RWPE2 (cell line): Measurements from ENCODE around the gene IFT57.

Experiments
- ATAC-seq: fragments of 200-7000 bp; cut with Tn5 transposase; 3 replicates; pipeline ENCODE4 v1.9.1; 2021; ENCODE audit warnings: low read depth
- DNase-seq: peaks from one replicate; pipeline ENCODE4 v3.0.0-alpha.2; 2020; ENCODE audit warnings: low spot score
- H3K27ac ChIP-seq: fragments of 450-650 bp; 2 replicates; pipeline ENCODE4 v1.5.1; 2017; ENCODE audit warnings: mild to moderate bottlenecking; ENCODE audit not compliant: poor library complexity, severe bottlenecking
- H3K27me3 ChIP-seq: fragments of 250-450 bp; sonication (Bioruptor Pico); 2 replicates; pipeline ENCODE4 v1.5.1; 2021; ENCODE audit warnings: mild to moderate bottlenecking, moderate library complexity; ENCODE audit not compliant: insufficient read depth, poor library complexity, severe bottlenecking
- H3K36me3 ChIP-seq: fragments of 250-450 bp; sonication (Bioruptor Pico); 2 replicates; pipeline ENCODE4 v1.5.1; 2020; ENCODE audit warnings: low read depth, mild to moderate bottlenecking, moderate library complexity
- H3K4me1 ChIP-seq: fragments of 250-450 bp; sonication (Bioruptor Pico); 2 replicates; pipeline ENCODE4 v1.5.1; 2021; ENCODE audit warnings: mild to moderate bottlenecking, moderate library complexity; ENCODE audit not compliant: insufficient read depth, poor library complexity, severe bottlenecking
- H3K4me3 ChIP-seq: fragments of 250-450 bp; sonication (Bioruptor Pico); 2 replicates; pipeline ENCODE4 v1.5.1; 2021; ENCODE audit warnings: mild to moderate bottlenecking, moderate library complexity; ENCODE audit not compliant: severe bottlenecking
- H3K9me3 ChIP-seq: fragments of 250-450 bp; sonication (Bioruptor Pico); 2 replicates; pipeline ENCODE4 v1.5.1; 2021; ENCODE audit warnings: mild to moderate bottlenecking, moderate library complexity; ENCODE audit not compliant: severe bottlenecking
- TF ChIP-seq, protein P1 (sequence below): fragments of 450-650 bp; IDR thresholded peaks from one replicate; pipeline ENCODE4 v1.5.1; 2017; ENCODE audit warnings: mild to moderate bottlenecking, moderate library complexity; ENCODE audit not compliant: poor library complexity, severe bottlenecking

The IFT57 gene

DNA sequence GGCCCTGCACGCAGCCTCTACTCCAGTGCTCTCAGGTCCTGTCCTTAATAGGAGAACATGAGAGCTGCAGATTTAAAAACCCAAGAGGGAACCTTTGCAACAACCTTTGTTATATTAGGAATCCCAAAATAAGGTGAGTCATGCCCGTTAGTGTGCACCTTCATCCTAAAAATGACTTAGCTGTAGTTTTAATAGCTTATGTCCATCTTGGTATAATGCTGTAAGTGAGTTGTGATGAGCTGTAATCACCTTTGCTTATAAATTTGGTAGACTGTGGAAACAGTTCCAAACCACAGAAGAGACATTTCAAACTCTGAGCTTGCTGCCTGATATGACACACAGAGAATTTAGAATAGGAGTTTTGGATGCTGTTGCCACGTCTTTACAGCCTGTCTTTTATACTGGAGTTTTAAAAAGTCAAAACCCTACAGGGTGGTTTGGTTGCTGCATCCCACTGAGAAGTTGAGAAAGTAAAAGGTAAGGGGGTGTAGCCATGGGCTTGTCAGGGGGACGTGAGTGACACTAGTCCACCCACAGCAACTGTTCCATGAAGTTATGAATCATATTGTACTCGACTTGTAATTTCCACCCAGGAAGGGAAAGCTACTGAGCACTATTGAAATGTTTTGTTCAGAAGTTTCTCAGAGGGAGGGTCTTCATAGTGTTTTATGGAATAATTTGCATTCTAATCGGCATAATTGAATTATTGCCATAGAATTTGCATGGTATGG lies 104.0 kb downstream of the IFT57 start:
- no peak for ATAC-seq
- no peaks in the 10 kb centered on the region for H3K9me3 ChIP-seq
- H3K4me1 ChIP-seq: no peaks in the 10 kb centered on the region
- DNase-seq: no peak
- no peak overlapping the region for H3K4me3 ChIP-seq
- H3K27ac ChIP-seq: no peak overlapping the region
- TF ChIP-seq, protein P1, sequence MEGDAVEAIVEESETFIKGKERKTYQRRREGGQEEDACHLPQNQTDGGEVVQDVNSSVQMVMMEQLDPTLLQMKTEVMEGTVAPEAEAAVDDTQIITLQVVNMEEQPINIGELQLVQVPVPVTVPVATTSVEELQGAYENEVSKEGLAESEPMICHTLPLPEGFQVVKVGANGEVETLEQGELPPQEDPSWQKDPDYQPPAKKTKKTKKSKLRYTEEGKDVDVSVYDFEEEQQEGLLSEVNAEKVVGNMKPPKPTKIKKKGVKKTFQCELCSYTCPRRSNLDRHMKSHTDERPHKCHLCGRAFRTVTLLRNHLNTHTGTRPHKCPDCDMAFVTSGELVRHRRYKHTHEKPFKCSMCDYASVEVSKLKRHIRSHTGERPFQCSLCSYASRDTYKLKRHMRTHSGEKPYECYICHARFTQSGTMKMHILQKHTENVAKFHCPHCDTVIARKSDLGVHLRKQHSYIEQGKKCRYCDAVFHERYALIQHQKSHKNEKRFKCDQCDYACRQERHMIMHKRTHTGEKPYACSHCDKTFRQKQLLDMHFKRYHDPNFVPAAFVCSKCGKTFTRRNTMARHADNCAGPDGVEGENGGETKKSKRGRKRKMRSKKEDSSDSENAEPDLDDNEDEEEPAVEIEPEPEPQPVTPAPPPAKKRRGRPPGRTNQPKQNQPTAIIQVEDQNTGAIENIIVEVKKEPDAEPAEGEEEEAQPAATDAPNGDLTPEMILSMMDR: no peak
- no peaks in the 10 kb centered on the region for H3K27me3 ChIP-seq
- no peaks in the 10 kb centered on the region for H3K36me3 ChIP-seq

DNA sequence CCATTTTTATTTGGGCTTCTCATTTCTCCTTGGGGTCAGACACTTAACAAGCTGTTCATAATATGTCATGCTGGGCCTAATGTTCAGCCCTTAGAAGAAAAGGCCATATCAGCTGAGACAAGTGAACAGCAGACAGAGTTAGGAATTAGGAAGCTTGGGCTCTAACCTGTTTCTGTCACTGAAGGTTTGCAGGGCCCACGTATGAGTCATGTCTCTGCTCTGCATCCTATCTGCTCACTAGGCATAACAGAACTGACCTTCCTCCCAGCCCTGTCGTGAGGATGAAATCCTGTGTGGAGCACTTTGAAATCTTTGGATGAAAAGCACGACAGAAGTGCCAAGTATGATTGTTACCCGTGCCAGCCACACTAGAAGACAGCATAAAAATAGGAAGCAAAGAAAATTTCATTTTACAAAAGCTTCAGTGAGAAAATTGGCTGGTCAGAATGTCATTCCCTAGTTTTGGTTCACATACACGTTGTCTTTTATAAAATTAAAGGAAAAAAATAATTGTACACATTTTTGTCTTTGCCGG lies 104.9 kb downstream of the IFT57 start:
- DNase-seq (no peak), ATAC-seq (no peak)
- no peaks in the 10 kb centered on the region for H3K27me3 ChIP-seq
- no peak overlapping the region for H3K27ac ChIP-seq
- no peaks in the 10 kb centered on the region for H3K4me1 ChIP-seq
- H3K36me3 ChIP-seq: no peaks in the 10 kb centered on the region
- no peaks in the 10 kb centered on the region for H3K9me3 ChIP-seq
- TF ChIP-seq, protein P1: no peak
- H3K4me3 ChIP-seq: no peak overlapping the region

DNA sequence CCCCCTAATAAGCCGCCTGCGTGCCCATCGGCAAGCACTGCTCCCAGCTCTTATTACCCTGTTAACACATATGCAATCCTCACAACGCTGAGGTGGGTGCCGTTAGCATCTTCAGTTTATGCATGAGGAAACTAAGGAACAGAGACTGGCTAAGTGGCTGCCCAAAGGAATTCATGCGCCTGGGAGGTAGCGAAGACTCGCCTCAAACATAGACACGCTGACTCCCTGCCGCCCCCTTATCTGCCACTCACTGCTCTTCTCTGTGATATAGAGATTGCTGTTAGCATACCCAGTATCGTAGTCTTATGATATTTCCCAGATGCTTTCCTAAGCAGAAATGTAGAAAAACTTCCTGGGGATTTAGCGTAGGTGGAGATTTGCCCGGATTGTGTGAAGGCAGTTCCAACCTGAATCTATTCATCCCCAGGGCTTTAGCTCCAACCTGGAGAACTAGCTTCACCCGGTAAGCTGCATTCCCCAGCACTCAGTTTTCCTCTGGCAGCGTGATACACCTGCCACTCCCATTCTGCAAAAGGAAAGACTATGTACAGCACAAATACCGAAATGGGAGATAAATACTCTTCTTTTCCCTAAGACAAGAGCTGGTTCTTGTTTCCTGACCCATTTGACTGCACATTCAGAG lies 107.7 kb downstream of the IFT57 start:
- no peaks in the 10 kb centered on the region for H3K4me1 ChIP-seq
- TF ChIP-seq, protein P1: no peak
- H3K27ac ChIP-seq: no peak overlapping the region
- no peaks in the 10 kb centered on the region for H3K9me3 ChIP-seq
- no peaks in the 10 kb centered on the region for H3K27me3 ChIP-seq
- no peak overlapping the region for H3K4me3 ChIP-seq
- no peaks in the 10 kb centered on the region for H3K36me3 ChIP-seq
- no peak for ATAC-seq
- DNase-seq: no peak

DNA sequence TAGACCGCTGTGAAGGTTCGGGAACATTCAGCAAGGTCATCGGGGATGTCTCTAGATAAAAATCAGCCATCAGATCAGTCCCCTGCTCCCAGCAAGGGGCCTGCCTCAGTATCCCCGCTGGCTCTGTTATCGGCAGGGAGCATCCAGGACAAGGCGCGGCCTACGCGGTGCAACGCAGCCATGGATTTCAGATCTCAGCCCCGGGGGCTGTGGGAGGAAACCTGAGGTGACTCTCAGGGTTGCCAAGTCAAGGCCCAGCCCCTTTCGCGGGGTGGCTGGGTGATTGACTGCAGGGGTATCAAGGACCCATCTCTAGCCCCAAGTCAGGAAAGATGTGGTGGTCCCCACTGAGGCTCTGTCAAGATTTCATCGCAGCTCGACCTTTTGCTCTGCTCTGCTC lies 108.2 kb downstream of the IFT57 start:
- Histone ChIP-seq H3K36me3 (no peaks in the 10 kb centered on the region), H3K27me3 (no peaks in the 10 kb centered on the region), H3K4me3 (no peak overlapping the region), H3K4me1 (no peaks in the 10 kb centered on the region), H3K27ac (no peak overlapping the region), H3K9me3 (no peaks in the 10 kb centered on the region)
- DNase-seq (no peak), ATAC-seq (no peak)
- TF ChIP-seq, protein P1: no peak

DNA sequence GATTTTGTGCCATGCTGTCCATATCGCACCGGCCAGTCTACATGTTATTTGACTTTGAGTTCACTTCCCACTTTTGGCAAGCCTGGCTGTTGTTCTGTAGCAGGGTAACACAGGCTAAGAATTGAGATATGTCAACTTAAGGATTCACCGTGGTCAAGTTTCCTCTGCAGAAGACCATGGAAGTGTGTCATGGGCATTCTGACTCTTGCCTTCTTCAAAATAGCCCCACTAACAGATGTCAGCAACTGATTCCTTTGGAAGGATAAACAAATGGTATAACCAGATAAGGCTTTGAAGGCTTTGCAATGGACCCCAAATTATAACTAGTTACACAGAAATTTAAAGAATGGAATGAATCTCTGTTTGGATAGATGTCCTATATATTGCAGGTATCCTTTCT lies 111.3 kb downstream of the IFT57 start:
- DNase-seq (no peak), ATAC-seq (no peak)
- H3K27ac ChIP-seq: no peak overlapping the region
- H3K36me3 ChIP-seq: no peaks in the 10 kb centered on the region
- TF ChIP-seq, protein P1: no peak
- no peaks in the 10 kb centered on the region for H3K4me1 ChIP-seq
- H3K9me3 ChIP-seq: no peaks in the 10 kb centered on the region
- H3K4me3 ChIP-seq: no peak overlapping the region
- no peaks in the 10 kb centered on the region for H3K27me3 ChIP-seq
